HG02623 (cell line): ENCODE data around the gene TMIGD3.

ENCODE experiments used
- ATAC-seq: cut with Tn5 transposase; IDR thresholded peaks from one replicate; pipeline ENCODE4 v1.9.1; 2021; ENCODE audit warnings: moderate library complexity; ENCODE audit not compliant: unreplicated experiment

TMIGD3 gene

GRCh38 chr1:111448918-111449702 is 54.3 kb downstream of the TMIGD3 start, which contains the start of the genes ATP5PB and WDR77:
Gene ATP5PB, plus strand, starts transcription at chr1:111449464. Its CDS starts 78 bp downstream, at chr1:111449542.
Gene WDR77, minus strand, starts transcription at chr1:111449256. Its CDS starts 87 bp downstream, at chr1:111449169.
- ATAC-seq: peak; percentile 93

GRCh38 chr1:111448482-111448917 is 54.9 kb downstream of the TMIGD3 start:
- peak; percentile 3 for ATAC-seq

DNA sequence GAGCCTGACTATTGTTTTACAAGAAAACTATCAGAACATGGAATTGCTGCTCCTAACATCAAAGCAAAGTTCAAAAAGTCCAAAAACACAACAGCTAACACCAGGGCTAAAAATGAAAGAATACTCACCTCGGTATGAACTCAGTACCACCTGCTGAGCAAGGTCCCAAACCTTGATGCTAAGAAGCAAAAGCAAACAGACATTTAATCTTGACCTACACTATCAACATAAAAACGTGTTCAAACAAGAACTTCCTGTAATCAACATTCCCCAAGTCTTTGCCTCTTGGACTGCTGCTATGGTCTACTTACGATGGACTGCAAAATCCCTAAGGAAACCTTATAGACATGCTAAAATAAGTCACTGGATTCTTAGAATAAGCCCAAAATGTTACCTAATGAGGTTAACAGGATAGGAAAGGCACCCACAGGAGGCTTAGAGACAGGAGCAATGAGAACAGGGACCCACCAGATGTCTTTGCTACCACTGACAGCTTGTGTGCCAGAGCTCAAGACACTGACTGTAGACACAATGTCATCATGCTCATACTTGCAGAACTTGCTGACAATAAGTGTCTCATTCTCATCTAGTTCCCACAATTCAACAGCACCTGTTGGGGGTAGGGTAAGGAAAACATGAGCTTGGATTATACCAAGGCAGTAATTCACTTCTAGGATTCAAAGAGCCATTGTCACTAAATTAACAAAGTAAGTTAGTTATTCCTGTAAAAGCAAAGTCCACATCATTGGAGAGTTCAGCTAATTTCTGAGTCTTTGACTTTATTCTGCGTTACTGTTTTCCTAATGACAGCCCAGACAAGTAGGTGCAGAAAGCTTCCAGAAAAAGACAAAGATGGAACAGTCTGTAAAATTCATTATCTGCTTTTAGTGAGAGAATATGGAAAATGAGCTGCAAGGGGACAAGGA is 56.2 kb downstream of the TMIGD3 start:
- no peak for ATAC-seq

DNA sequence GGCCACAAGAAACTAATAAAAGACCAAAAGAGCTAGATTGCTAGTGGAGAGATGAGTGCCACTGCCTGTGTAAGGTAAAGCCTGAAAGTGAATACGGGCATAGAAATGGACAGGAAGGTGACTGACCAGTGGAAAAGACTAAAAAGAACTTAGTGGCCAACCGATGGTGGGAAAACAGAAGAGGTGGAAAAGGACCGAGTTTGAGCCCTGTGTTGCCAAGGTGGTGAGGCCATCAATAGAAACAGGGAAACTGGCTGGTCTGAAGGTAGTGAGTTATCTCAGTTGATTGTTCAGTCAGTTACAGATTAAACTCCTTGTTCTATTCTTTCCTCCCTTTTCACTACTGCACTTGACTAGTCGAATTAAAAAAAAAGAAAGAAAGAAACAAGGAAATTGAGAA is 56.9 kb downstream of the TMIGD3 start:
- ATAC-seq: no peak

DNA sequence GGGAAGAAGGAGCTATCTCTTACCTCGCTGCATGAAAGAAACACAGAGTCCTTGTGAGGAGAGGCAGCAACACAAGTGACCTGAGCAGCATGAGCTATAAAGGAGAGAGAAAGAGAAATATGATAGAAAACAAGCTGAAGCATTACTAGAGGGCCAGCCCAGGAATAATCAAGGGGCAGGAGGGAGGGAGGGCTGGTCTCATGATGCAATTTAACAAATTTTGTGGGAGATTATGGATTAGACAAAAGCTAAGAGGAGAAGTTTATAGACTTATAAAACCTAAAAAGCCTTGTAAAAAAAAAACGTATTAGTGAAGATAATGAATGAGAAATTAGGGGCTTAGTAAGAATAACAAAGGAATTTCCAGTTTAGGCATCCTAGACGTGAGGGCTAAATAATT is 59.4 kb downstream of the TMIGD3 start:
- no peak for ATAC-seq

DNA sequence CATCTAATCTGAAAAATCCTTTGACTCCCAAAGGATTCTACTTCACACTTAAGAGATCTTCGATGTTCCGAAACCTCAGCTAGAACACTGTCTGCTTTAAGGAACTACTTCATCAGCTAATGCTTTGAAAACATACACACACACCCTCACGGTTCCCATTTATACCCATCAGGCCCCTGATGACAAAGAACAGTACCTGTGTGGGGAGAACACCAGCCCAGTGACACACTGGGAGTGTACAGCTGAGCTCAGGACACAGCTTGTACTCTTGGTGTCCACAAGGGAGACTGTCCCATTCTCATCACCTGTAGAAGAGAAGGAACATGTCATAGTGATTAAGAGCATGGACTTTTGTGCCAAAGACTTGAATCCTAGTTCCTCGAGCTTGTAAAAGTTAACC is 61.0 kb downstream of the TMIGD3 start:
- ATAC-seq: no peak

DNA sequence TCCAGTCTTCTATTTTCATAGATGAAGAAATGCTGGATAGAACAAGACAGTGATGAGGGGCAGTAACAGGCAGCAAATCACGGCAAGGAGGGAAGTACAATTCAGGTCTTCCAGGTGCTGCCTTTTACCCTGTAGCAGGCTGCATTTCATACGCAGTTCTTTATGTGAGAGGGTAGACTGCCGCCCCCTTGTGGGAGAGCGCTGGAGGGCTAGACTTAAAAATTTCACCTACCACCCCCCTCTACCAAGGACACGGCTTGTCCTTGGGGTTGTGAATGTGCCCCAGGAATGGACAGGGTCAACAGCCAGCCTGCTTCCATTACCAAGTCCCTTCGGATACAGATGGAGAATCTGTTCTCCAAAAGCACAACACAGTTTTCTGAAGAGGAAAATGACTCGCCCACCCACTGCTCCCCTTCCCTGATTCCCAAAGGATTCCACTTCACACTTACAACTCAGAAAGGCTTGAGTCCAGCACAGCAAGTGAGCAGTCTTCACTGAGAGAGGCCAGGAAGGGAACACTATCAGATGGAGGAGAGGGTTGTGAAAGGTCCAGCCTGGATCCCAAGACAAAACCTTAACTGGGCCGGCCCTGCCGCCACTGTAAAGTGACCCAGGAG is 61.8 kb downstream of the TMIGD3 start:
- no peak for ATAC-seq

- ATAC-seq: no peak
These were observed 63.7 kb downstream of the TMIGD3 start for GRCh38 chr1:111439461-111440351.

GRCh38 chr1:111436726-111437125 is 66.7 kb downstream of the TMIGD3 start:
- ATAC-seq: no peak
